ENCODE measurements around the gene ZNF106. TPM values are rescaled to one million over a fixed set of nuclear protein-coding genes. Genes with fewer than 3 reads are reported as not detected.

Gene ZNF106
- total RNA-seq, 1 donor from 2014 or later = 680 TPM

DNA sequence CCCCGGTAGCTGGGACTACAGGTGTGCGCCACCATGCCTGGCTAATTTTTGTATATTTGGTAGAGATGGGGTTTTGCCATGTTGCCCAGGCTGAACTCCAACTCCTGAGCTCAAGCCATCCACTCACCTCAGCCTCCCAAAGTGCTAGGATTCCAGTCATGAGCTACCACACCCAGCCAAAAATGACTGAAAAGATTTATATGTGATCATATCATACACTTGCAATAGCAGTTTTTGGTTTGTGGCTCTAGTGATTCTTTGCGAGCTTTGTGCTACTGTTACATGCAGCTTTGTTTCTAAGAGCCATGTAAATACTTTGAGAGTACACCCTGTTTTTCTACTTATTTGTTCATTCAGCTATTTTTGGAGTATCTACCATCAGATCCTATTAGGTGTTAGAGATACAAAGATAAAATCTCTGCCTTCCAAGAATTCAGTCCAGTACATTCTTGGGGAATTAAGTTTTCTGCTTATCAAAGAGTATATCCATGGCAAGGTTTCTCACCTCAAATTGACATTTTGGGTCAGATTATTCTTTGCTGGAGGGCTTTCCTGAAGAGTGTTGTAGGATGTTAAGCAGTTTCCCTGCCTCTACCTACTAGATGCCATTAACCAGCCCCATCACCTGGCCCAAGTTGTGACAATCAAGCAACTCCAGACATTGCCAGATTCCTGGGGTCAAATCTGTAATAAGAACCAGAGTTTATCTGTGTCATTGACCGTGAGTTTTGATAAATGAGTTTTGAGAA, 19.5 kb upstream of the ZNF106 start:
- no peak for DNase-seq
- intact Hi-C loops (cut with micrococcal nuclease) = no loop called here
- TF ChIP-seq, protein P1, sequence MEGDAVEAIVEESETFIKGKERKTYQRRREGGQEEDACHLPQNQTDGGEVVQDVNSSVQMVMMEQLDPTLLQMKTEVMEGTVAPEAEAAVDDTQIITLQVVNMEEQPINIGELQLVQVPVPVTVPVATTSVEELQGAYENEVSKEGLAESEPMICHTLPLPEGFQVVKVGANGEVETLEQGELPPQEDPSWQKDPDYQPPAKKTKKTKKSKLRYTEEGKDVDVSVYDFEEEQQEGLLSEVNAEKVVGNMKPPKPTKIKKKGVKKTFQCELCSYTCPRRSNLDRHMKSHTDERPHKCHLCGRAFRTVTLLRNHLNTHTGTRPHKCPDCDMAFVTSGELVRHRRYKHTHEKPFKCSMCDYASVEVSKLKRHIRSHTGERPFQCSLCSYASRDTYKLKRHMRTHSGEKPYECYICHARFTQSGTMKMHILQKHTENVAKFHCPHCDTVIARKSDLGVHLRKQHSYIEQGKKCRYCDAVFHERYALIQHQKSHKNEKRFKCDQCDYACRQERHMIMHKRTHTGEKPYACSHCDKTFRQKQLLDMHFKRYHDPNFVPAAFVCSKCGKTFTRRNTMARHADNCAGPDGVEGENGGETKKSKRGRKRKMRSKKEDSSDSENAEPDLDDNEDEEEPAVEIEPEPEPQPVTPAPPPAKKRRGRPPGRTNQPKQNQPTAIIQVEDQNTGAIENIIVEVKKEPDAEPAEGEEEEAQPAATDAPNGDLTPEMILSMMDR (IDR thresholded peaks at IDR 0.05; ENCODE audit: borderline replicate concordance) = no peak
- no peaks in the 10 kb centered on the region for H3K9me3 ChIP-seq (replicated peaks)
- H3K4me3 ChIP-seq = no peak overlapping the region
- H3K36me3 ChIP-seq = peaks cover 25% of the 10 kb centered on the region
- H3K4me1 ChIP-seq = peaks cover 45% of the 10 kb centered on the region
- H3K27ac ChIP-seq (replicated peaks) = peak overlapping the region; percentile 54
- H3K27me3 ChIP-seq (ENCODE audit: low read depth) = no peaks in the 10 kb centered on the region

DNA sequence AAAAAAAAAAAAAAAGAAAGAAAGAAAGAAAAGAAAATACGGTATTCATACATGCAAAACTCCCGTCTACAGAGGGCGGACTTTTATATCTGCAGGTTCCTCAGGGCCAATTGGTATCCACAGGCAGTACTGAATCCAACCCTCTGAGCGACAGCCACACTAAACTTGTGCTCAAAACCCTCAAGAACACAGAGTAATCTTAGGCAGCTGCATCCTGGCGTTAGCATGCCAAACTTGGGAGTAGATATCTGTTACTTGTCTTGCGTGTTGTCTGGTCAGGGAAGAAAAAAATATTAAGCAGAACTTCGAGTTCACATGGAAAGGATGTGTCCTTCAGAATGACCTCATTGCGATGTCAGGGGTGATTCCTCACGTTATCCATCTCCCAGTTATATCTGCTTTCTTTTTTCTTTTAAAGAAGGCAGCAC, 17.3 kb upstream of the ZNF106 start:
- Histone ChIP-seq H3K27ac (replicated peaks) (peak overlapping the region; percentile 54), H3K9me3 (replicated peaks) (no peaks in the 10 kb centered on the region), H3K36me3 (peaks cover 3% of the 10 kb centered on the region), H3K4me1 (peaks cover 54% of the 10 kb centered on the region), H3K27me3 (ENCODE audit: low read depth) (no peaks in the 10 kb centered on the region), H3K4me3 (peak overlapping the region; percentile 17)
- TF ChIP-seq, protein P1 (IDR thresholded peaks at IDR 0.05; ENCODE audit: borderline replicate concordance) = peak; percentile 23
- DNase-seq = no peak
- intact Hi-C loops (cut with micrococcal nuclease) = no loop called here

DNA sequence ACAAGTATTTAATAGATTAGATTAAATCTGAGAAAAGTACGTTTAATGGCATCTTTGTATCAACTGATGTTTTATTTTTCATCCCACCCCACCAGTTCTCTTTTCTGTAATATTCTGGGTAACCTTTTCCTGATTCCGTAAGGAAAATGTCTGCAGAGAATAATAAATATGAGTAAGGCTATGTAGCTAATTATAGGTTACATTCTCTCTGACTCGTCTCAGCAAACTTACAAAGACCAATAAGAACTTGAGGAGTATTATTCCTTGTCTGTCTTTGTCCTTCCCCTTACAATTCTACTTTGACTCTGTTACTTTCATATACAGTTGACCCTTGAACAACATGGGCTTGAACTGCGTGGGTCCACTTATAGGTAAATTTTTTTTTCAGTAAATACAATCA, 16.6 kb upstream of the ZNF106 start:
- no peak overlapping the region for H3K27ac ChIP-seq (replicated peaks)
- no peaks in the 10 kb centered on the region for H3K36me3 ChIP-seq
- peaks cover 59% of the 10 kb centered on the region for H3K4me1 ChIP-seq
- no peak for DNase-seq
- H3K27me3 ChIP-seq (ENCODE audit: low read depth) = no peaks in the 10 kb centered on the region
- TF ChIP-seq, protein P1 (IDR thresholded peaks at IDR 0.05; ENCODE audit: borderline replicate concordance) = no peak
- no peaks in the 10 kb centered on the region for H3K9me3 ChIP-seq (replicated peaks)
- intact Hi-C loops (cut with micrococcal nuclease) = no loop called here
- H3K4me3 ChIP-seq = no peak overlapping the region

DNA sequence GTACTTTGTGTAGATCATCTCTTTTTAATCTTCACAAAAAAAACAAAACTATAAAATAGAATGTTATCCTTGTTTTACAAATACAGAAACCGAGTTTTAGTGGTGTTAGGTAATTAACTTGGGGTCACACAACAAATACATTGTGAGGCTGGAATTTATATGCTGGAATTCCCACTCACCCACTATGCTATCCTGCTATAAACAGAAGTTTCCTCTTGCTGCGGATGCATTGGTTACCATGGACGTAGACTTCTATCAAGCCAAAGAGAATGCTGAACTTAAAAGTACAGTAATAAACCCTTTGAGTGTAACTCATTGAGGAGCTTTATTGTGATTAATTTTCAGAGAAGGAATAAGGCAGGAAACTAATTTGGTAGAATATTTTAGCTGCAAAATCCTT, 13.7 kb upstream of the ZNF106 start:
- TF ChIP-seq, protein P1 (IDR thresholded peaks at IDR 0.05; ENCODE audit: borderline replicate concordance) = no peak
- Histone ChIP-seq H3K27me3 (ENCODE audit: low read depth) (no peaks in the 10 kb centered on the region), H3K9me3 (replicated peaks) (no peaks in the 10 kb centered on the region), H3K4me1 (peaks cover 65% of the 10 kb centered on the region), H3K36me3 (no peaks in the 10 kb centered on the region), H3K27ac (replicated peaks) (no peak overlapping the region), H3K4me3 (no peak overlapping the region)
- no peak for DNase-seq
- intact Hi-C loops (cut with micrococcal nuclease) = no loop called here

- Histone ChIP-seq H3K4me1 (peaks cover 68% of the 10 kb centered on the region), H3K27ac (replicated peaks) (no peak overlapping the region), H3K4me3 (no peak overlapping the region), H3K9me3 (replicated peaks) (no peaks in the 10 kb centered on the region), H3K36me3 (no peaks in the 10 kb centered on the region), H3K27me3 (ENCODE audit: low read depth) (no peaks in the 10 kb centered on the region)
- intact Hi-C loops (cut with micrococcal nuclease) = no loop called here
- no peak for DNase-seq
- TF ChIP-seq, protein P1 (IDR thresholded peaks at IDR 0.05; ENCODE audit: borderline replicate concordance) = no peak
These were observed 12.9 kb upstream of the ZNF106 start for GRCh38 chr15:42503825-42504224.

Measured in left ventricle myocardium inferior (tissue), 1 donor.